ENCODE data around the gene SLC16A8.

DNA sequence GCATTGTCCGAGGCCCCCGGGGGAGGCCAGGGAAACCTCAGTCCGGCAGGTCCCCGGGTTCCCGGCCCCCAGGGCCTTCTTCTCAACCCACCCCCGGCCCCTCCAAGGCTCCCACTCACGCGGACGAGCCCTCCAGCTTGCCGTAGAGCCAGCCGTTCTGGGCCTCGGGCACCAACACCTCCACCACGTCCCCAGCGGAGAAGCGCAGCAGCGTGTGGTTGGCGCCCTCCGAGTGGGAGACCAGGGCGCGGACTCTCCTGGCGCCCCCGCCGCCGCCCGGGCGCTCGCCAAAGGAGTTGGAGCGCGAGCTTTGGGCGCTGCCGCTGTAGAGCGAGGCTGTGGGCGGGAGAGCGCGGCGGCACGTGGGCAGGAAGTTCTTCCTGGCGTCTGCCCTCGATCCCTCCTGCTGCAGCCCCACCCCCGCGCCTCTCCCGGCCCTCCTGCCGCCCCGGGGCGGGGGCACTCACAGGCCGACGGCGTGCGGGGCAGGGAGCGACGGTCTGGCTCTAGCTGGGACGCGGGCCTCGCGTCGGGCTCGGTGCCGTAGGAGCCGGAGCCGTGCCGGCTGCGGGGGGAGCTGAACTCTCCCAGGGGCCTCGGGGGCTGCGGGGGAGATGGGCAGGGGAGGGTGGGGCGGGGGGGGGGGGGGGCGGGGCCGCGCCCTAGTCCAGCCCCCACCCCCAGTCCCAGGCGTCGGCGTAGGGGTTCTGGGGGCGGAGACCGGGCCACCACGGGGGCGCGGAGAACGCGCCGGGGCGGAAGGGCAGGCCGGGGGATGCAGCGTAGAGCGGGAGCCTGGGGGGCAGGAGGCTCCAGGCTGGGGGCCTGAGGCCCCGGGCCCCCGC lies 4.9 kb upstream of the SLC16A8 start:
- TF ChIP-seq POLR2A (IDR thresholded peaks at IDR 0.05) = no peak
- TF ChIP-seq, protein P1, sequence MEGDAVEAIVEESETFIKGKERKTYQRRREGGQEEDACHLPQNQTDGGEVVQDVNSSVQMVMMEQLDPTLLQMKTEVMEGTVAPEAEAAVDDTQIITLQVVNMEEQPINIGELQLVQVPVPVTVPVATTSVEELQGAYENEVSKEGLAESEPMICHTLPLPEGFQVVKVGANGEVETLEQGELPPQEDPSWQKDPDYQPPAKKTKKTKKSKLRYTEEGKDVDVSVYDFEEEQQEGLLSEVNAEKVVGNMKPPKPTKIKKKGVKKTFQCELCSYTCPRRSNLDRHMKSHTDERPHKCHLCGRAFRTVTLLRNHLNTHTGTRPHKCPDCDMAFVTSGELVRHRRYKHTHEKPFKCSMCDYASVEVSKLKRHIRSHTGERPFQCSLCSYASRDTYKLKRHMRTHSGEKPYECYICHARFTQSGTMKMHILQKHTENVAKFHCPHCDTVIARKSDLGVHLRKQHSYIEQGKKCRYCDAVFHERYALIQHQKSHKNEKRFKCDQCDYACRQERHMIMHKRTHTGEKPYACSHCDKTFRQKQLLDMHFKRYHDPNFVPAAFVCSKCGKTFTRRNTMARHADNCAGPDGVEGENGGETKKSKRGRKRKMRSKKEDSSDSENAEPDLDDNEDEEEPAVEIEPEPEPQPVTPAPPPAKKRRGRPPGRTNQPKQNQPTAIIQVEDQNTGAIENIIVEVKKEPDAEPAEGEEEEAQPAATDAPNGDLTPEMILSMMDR (IDR thresholded peaks at IDR 0.05) = no peak
